Ovary (tissue), 9 donors: ENCODE results near the gene GPR132. TPM values are rescaled to one million over a fixed set of nuclear protein-coding genes. Genes with fewer than 3 reads are reported as not detected.

ENCODE experiments used
- DNase-seq, 5 donors: peaks; one replicate each; pipeline ENCODE4 v3.0.0-alpha.2; 2019 to 2020
- H3K27ac ChIP-seq, 2 donors: fragments of 200-600 bp; one replicate each; pipeline versions ENCODE4 v1.5.1 to v1.8.0; 2019 to 2022
- H3K27me3 ChIP-seq: fragments of 200-600 bp; one replicate; pipeline ENCODE4 v1.8.0; 2022
- H3K36me3 ChIP-seq: fragments of 200-600 bp; sonication (generic); one replicate; pipeline ENCODE4 v1.5.1; 2019
- H3K4me1 ChIP-seq: one replicate; pipeline ENCODE4 v1.8.1; 2013; ENCODE audit warnings: mild to moderate bottlenecking, moderate library complexity; ENCODE audit not compliant: insufficient read depth
- H3K4me3 ChIP-seq: fragments of 200-600 bp; sonication (generic); one replicate; pipeline ENCODE4 v1.5.1; 2017
- H3K9me3 ChIP-seq, 2 donors: fragments of 200-600 bp in 1 of 2; sonication (generic) in 1 of 2; one replicate each; pipeline versions ENCODE4 v1.5.1 to v1.8.1; 2013 to 2019; ENCODE audit warnings: mild to moderate bottlenecking in 1 of 2, moderate library complexity in 1 of 2
- CTCF ChIP-seq, 3 donors: fragments of 450-650 bp in 2 of 3; fragments of 200-600 bp in 1 of 3; IDR thresholded peaks; one replicate each; pipeline versions ENCODE4 v1.5.1 to v1.8.0; 2016 to 2022; ENCODE audit warnings: antibody characterized with exemption in 3 of 3, mild to moderate bottlenecking in 1 of 3
- EP300 ChIP-seq: sonication (generic); formaldehyde crosslinking; IDR thresholded peaks from one replicate; pipeline ENCODE4 v1.6.1; 2017; ENCODE audit warnings: antibody characterized with exemption
- POLR2A ChIP-seq: fragments of 450-650 bp; IDR thresholded peaks from one replicate; pipeline ENCODE4 v1.6.1; 2017; ENCODE audit warnings: antibody characterized with exemption, mild to moderate bottlenecking, moderate library complexity
- WGBS, 3 donors: extraction: QIAGEN DNeasy Blood & Tissue Kit in 1 of 3; methylation state at CpG; one replicate each; pipeline versions ENCODE4 v1.1.5 to v1.1.7; 2013 to 2017; 5-methylcytosine and 5-hydroxymethylcytosine counted together
- intact Hi-C, 4 donors: fragments of 100-400 bp; cut with DNase I; formaldehyde crosslinking; loops; one replicate each; pipeline versions ENCODE4 v1.11.0 to v1.15.1; 2022 to 2023
- polyA plus RNA-seq, 2 donors: library from polyadenylated mRNA; stranded (reverse); fragments of 200-250 nt in 1 of 2; fragments of 350-450 nt in 1 of 2; fragmentation: Illumina TruSeq in 1 of 2; extraction: RNeasy Lipid Tissue Mini Kit (QIAGEN cat#74804) in 1 of 2; gene quantifications; one replicate each; pipeline ENCODE4 v1.2.3, GENCODE V29; 2013 to 2014
- total RNA-seq, 7 donors: library from RNA; depleted of rRNA in 2 of 7; stranded (reverse); fragments of >200 nt in 2 of 7; fragmentation: NEBNext Ultra II Directional in 3 of 7; extraction: Animal tissue kit (Norgen Biotek cat#: 25700) in 3 of 7; gene quantifications; one replicate each; pipeline versions ENCODE4 v1.1.0 to v1.2.4, GENCODE V29; 2016 to 2023
- donor health status: DM: no; HTN: no; CAD: no; lungs with moderate emphysema.
- donor health status: DM: no; HTN: no; CAD: no.
- donor health status: Bipolar disorder and iron deficiency.
- donor health status: DM: yes; HTN: yes; CAD: no.
- donor health status: DM: no; HTN: no; CAD: no.
- donor health status: DM: yes; HTN: yes; CAD: no.

GPR132 gene
- total and polyA plus RNA-seq, 9 donors: 0.27 to 2.0 (median 0.73) TPM

GRCh38 chr14:105053421-105053820, 11.8 kb downstream of the GPR132 start:
- TF ChIP-seq CTCF (IDR thresholded peaks at IDR 0.05) (no peak), EP300 (no peak), POLR2A (no peak)
- H3K27ac ChIP-seq: no peak overlapping the region
- 78 to 83% (median 80%) methylated on average over 6 of the region's 6 CpGs for WGBS, 3 donors
- no peak overlapping the region for H3K4me3 ChIP-seq
- intact Hi-C loops: no loop called here
- no peaks in the 10 kb centered on the region for H3K4me1 ChIP-seq
- H3K36me3 ChIP-seq: no peaks in the 10 kb centered on the region
- no peaks in the 10 kb centered on the region for H3K27me3 ChIP-seq
- DNase-seq: no peak
- no peaks in the 10 kb centered on the region for H3K9me3 ChIP-seq

- no peak for TF ChIP-seq POLR2A
- TF ChIP-seq EP300: no peak
- no peak for TF ChIP-seq CTCF (IDR thresholded peaks at IDR 0.05)
- Histone ChIP-seq H3K9me3 (no peaks in the 10 kb centered on the region), H3K36me3 (no peaks in the 10 kb centered on the region), H3K4me3 (no peak overlapping the region), H3K27ac (no peak overlapping the region), H3K4me1 (no peaks in the 10 kb centered on the region), H3K27me3 (no peaks in the 10 kb centered on the region)
- intact Hi-C loops: no loop called here
- DNase-seq: no peak
- 68 to 72% (median 70%) methylated on average over 4 of the region's 4 CpGs for WGBS, 3 donors
Measured at GRCh38 chr14:105052110-105052458, 13.1 kb downstream of the GPR132 start.

DNA sequence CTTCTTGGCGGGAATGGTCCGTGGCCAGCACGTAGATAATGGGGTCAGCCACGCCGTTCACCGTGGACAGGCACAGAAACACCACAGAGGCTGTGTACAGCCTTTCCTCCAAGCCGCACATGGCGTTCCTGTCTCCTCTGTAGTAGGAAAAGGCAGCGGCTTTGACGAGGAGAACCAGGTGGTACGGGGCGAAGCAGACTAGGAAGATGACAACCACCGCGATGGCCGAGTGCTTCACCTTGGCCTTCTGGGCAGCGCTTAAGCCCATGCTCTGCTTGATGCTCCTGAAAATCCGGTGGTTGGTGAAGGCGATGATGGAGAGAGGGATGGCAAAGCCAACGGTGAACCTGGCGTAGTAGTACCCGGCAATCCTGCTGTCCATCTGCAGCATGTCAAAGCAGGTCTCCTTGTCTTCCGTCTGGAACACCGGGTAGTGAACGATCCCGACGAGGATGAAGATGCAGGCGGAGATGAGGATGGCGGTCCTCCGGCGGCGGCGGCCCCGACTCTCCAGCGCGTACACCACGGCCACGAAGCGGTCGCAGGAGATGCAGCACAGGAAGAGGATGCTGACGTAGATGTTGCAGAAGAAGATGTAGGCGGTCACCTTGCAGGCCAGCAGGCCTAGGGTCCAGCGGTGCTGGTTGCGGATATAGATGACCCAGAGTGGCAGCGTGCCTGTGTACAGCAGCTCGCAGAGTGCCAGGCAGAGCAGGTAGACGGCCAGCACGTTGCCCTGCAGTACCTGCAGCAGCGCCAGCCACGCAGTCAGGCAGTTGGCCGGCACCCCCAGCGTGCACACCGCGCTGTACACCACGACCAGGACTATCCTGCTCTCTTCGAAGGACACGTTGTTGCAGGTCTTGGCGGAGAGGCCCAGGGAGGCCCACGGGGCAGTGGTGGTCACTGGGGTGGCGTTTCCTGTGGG, 13.8 kb downstream of the GPR132 start:
- WGBS, 3 donors: 90 to 92% (median 91%) methylated on average over 59 of the region's 59 CpGs
- intact Hi-C loops: no loop called here

GRCh38 chr14:105050551-105050897, 14.7 kb downstream of the GPR132 start:
- intact Hi-C loops: no loop called here
- no peak overlapping the region for H3K27ac ChIP-seq
- H3K27me3 ChIP-seq: no peaks in the 10 kb centered on the region
- H3K4me3 ChIP-seq: no peak overlapping the region
- TF ChIP-seq CTCF (IDR thresholded peaks at IDR 0.05) (no peak), POLR2A (no peak), EP300 (no peak)
- no peaks in the 10 kb centered on the region for H3K4me1 ChIP-seq
- no peaks in the 10 kb centered on the region for H3K9me3 ChIP-seq
- WGBS, 3 donors: 54 to 80% (median 58%) methylated on average over 7 to 10 of the region's 10 CpGs
- DNase-seq: no peak
- H3K36me3 ChIP-seq: no peaks in the 10 kb centered on the region

More for the DNA sequence above, 13.8 kb downstream of the GPR132 start:
- H3K27ac ChIP-seq: no peak overlapping the region
- no peaks in the 10 kb centered on the region for H3K9me3 ChIP-seq
- H3K4me1 ChIP-seq: no peaks in the 10 kb centered on the region
- H3K36me3 ChIP-seq: no peaks in the 10 kb centered on the region
- no peaks in the 10 kb centered on the region for H3K27me3 ChIP-seq
- no peak overlapping the region for H3K4me3 ChIP-seq
- no peak for TF ChIP-seq EP300
- no peak for TF ChIP-seq CTCF (IDR thresholded peaks at IDR 0.05)
- TF ChIP-seq POLR2A: no peak
- DNase-seq: no peak
